Progenitor cell of endocrine pancreas (in vitro differentiated cells): Measurements from ENCODE around the gene ALPK1. TPM values are rescaled to one million over a fixed set of nuclear protein-coding genes. Genes with fewer than 3 reads are reported as not detected.

ENCODE experiments used
- DNase-seq: peaks from one replicate; pipeline ENCODE4 v3.0.0; 2021; ENCODE audit warnings: low spot score; ENCODE audit not compliant: unreplicated experiment
- H3K27ac Mint-ChIP-seq: 2 replicates; pipeline ENCODE4 v1.8.0; 2021; ENCODE audit warnings: mild to moderate bottlenecking, moderate library complexity, mixed read lengths
- H3K27me3 Mint-ChIP-seq: 2 replicates; pipeline ENCODE4 v1.8.0; 2021; ENCODE audit warnings: mixed read lengths
- H3K36me3 Mint-ChIP-seq: 2 replicates; pipeline ENCODE4 v1.8.0; 2022; ENCODE audit warnings: mixed read lengths; ENCODE audit not compliant: insufficient read depth
- H3K4me1 Mint-ChIP-seq: 2 replicates; pipeline ENCODE4 v1.8.0; 2021; ENCODE audit warnings: low read depth, mixed read lengths
- H3K4me3 Mint-ChIP-seq: 2 replicates; pipeline ENCODE4 v1.8.0; 2021; ENCODE audit warnings: low read depth, mild to moderate bottlenecking, moderate library complexity, mixed read lengths
- H3K9me3 Mint-ChIP-seq: 2 replicates; pipeline ENCODE4 v1.8.0; 2021; ENCODE audit warnings: low read depth, mixed read lengths
- CTCF ChIP-seq: fragments of 200-600 bp; sonication (generic); IDR thresholded peaks from one replicate; pipeline ENCODE4 v1.5.0; 2021; ENCODE audit warnings: antibody characterized with exemption, mild to moderate bottlenecking; ENCODE audit not compliant: unreplicated experiment
- total RNA-seq: library from RNA; stranded (reverse); gene quantifications from 2 replicates; pipeline ENCODE4 v1.2.1, GENCODE V29; 2021

ALPK1 gene
- total RNA-seq, 1 donor from 2014 or later: 1.4 TPM

GRCh38 chr4:112355662-112356061 lies 58.5 kb downstream of the ALPK1 start:
- H3K9me3 Mint-ChIP-seq: peaks cover 5% of the 10 kb centered on the region
- H3K27ac Mint-ChIP-seq: no peak overlapping the region
- H3K36me3 Mint-ChIP-seq: no peaks in the 10 kb centered on the region
- no peaks in the 10 kb centered on the region for H3K4me1 Mint-ChIP-seq
- no peak for TF ChIP-seq CTCF
- no peak overlapping the region for H3K4me3 Mint-ChIP-seq
- H3K27me3 Mint-ChIP-seq: no peaks in the 10 kb centered on the region
- no peak for DNase-seq

- Mint-ChIP-seq H3K27ac (no peak overlapping the region), H3K36me3 (no peaks in the 10 kb centered on the region), H3K9me3 (peaks cover 17% of the 10 kb centered on the region), H3K27me3 (no peaks in the 10 kb centered on the region), H3K4me3 (no peak overlapping the region), H3K4me1 (no peaks in the 10 kb centered on the region)
- TF ChIP-seq CTCF: no peak
- no peak for DNase-seq
These were observed 60.3 kb downstream of the ALPK1 start for GRCh38 chr4:112357453-112357852.

GRCh38 chr4:112357897-112358296 lies 60.7 kb downstream of the ALPK1 start:
- Mint-ChIP-seq H3K27me3 (no peaks in the 10 kb centered on the region), H3K4me3 (no peak overlapping the region), H3K36me3 (no peaks in the 10 kb centered on the region), H3K9me3 (peaks cover 19% of the 10 kb centered on the region), H3K27ac (no peak overlapping the region), H3K4me1 (no peaks in the 10 kb centered on the region)
- DNase-seq: no peak
- no peak for TF ChIP-seq CTCF

GRCh38 chr4:112358415-112358814 lies 61.2 kb downstream of the ALPK1 start:
- Mint-ChIP-seq H3K4me3 (no peak overlapping the region), H3K4me1 (no peaks in the 10 kb centered on the region), H3K9me3 (peaks cover 23% of the 10 kb centered on the region), H3K36me3 (no peaks in the 10 kb centered on the region), H3K27me3 (no peaks in the 10 kb centered on the region), H3K27ac (no peak overlapping the region)
- no peak for TF ChIP-seq CTCF
- DNase-seq: no peak

- Mint-ChIP-seq H3K36me3 (no peaks in the 10 kb centered on the region), H3K9me3 (peaks cover 24% of the 10 kb centered on the region), H3K4me3 (no peak overlapping the region), H3K27me3 (no peaks in the 10 kb centered on the region), H3K4me1 (no peaks in the 10 kb centered on the region), H3K27ac (no peak overlapping the region)
- no peak for TF ChIP-seq CTCF
- DNase-seq: no peak
These were observed 62.0 kb downstream of the ALPK1 start for GRCh38 chr4:112358952-112359749.
